Sciatic nerve (tissue), 2 donors: ENCODE data around the gene VPS33B. TPM values are rescaled to one million over a fixed set of nuclear protein-coding genes. Genes with fewer than 3 reads are reported as not detected.
A peak's percentile ranks its signal among the peaks of the same experiment; 100 is the strongest.
"Not testable (repeated sequence)": the region's sequence is repeated elsewhere in the genome, so short reads cannot be mapped to it uniquely, and the experiment has no call there.

Experiments used
- ATAC-seq: fragments of 200-7000 bp; cut with Tn5 transposase; one replicate; pipeline ENCODE4 v1.9.1; 2020; ENCODE audit warnings: mild to moderate bottlenecking, moderate library complexity
- DNase-seq: peaks from one replicate; pipeline ENCODE4 v3.0.0-alpha.2; 2020; ENCODE audit warnings: low spot score
- intact Hi-C: fragments of 100-400 bp; cut with DNase I; formaldehyde crosslinking; loops from one replicate; pipeline ENCODE4 v1.14.2; 2022
- total RNA-seq: library from RNA; stranded (reverse); fragmentation: NEBNext Ultra II Directional; extraction: Animal tissue kit (Norgen Biotek cat#: 25700); gene quantifications from one replicate; pipeline ENCODE4 v1.2.1, GENCODE V29; 2021
- donor health status: DM: no; HTN: no; CAD: no.
- donor health status: DM: no; HTN: no; CAD: no.

The VPS33B gene
- 13.0 TPM for total RNA-seq

- intact Hi-C loops = no loop called here
- ATAC-seq (peak; percentile 95), DNase-seq (peak; percentile 89)
These were observed at the start of gene VPS33B for GRCh38 chr15:91022075-91022831. Gene VPS33B, minus strand, starts transcription at chr15:91022594. Its CDS starts 345 bp downstream, at chr15:91022249.

GRCh38 chr15:91072161-91072560, 49.8 kb upstream of the VPS33B start:
- no peak for ATAC-seq
- intact Hi-C loops = no loop called here

GRCh38 chr15:91070872-91071271, 48.5 kb upstream of the VPS33B start:
- no peak for ATAC-seq
- no peak for DNase-seq
- intact Hi-C loops = no loop called here

More at GRCh38 chr15:91072161-91072560, 49.8 kb upstream of the VPS33B start:
- DNase-seq = no peak

- ATAC-seq (no peak), DNase-seq (no peak)
- intact Hi-C loops = no loop called here
These were observed 46.6 kb upstream of the VPS33B start for GRCh38 chr15:91068966-91069365.

- no peak for ATAC-seq
These were observed 46.0 kb upstream of the VPS33B start for GRCh38 chr15:91068436-91068835.

GRCh38 chr15:91067036-91067435, 44.6 kb upstream of the VPS33B start:
- intact Hi-C loops = no loop called here
- DNase-seq = no peak
- no peak for ATAC-seq

More at GRCh38 chr15:91068436-91068835, 46.0 kb upstream of the VPS33B start:
- no peak for DNase-seq
- intact Hi-C loops = no loop called here

- no peak for ATAC-seq
- DNase-seq = no peak
- intact Hi-C loops = no loop called here
These were observed 43.1 kb upstream of the VPS33B start for GRCh38 chr15:91065505-91065904.

- ATAC-seq (no peak), DNase-seq (no peak)
- intact Hi-C loops = no loop called here
These were observed 39.6 kb upstream of the VPS33B start for GRCh38 chr15:91061997-91062396.

GRCh38 chr15:91061230-91061629, 38.8 kb upstream of the VPS33B start:
- no peak for ATAC-seq
- intact Hi-C loops = no loop called here
- no peak for DNase-seq

GRCh38 chr15:91055548-91056331, 33.3 kb upstream of the VPS33B start:
- peak; percentile 69 for DNase-seq
- ATAC-seq = peak; percentile 84
- intact Hi-C loops = loop anchor here (5.0 kb wide), 1 partner anchor 222 kb away; no protein-coding TSS in a partner anchor

GRCh38 chr15:91054816-91055215, 32.4 kb upstream of the VPS33B start:
- intact Hi-C loops = loop anchor here (5.0 kb wide), 1 partner anchor 222 kb away; no protein-coding TSS in a partner anchor
- DNase-seq (no peak), ATAC-seq (no peak)

GRCh38 chr15:91051248-91051647, 28.9 kb upstream of the VPS33B start:
- ATAC-seq = no peak
- intact Hi-C loops = no loop called here
- DNase-seq = no peak

- intact Hi-C loops = no loop called here
These were observed 27.7 kb upstream of the VPS33B start for GRCh38 chr15:91050128-91050455.

GRCh38 chr15:91049378-91050127, 27.2 kb upstream of the VPS33B start:
- intact Hi-C loops = no loop called here
- peak; percentile 95 for ATAC-seq
- DNase-seq = peak; percentile 70

More at GRCh38 chr15:91050128-91050455, 27.7 kb upstream of the VPS33B start:
- ATAC-seq (peak; percentile 36), DNase-seq (no peak)

GRCh38 chr15:91047545-91048199, 25.3 kb upstream of the VPS33B start:
- no peak for ATAC-seq
- no peak for DNase-seq
- intact Hi-C loops = no loop called here

GRCh38 chr15:91046056-91046455, 23.7 kb upstream of the VPS33B start:
- DNase-seq, intact Hi-C loops, ATAC-seq: not testable (repeated sequence)

- no peak for DNase-seq
- intact Hi-C loops = no loop called here
- no peak for ATAC-seq
These were observed 22.7 kb upstream of the VPS33B start for GRCh38 chr15:91045065-91045464.

- DNase-seq (no peak), ATAC-seq (no peak)
- intact Hi-C loops = no loop called here
These were observed 20.9 kb upstream of the VPS33B start for GRCh38 chr15:91043202-91043874.
